Adipocyte (in vitro differentiated cells): ENCODE data around the gene ADGB.
"Not testable (repeated sequence)": the region's sequence is repeated elsewhere in the genome, so short reads cannot be mapped to it uniquely, and the experiment has no call there.

ENCODE experiments used
- DNase-seq: peaks from one replicate; pipeline ENCODE4 v3.0.0-alpha.2; 2015; ENCODE audit warnings: low read depth
- H3K27me3 ChIP-seq: replicated peaks from 2 replicates; pipeline ENCODE4 v1.7.0; 2013; ENCODE audit warnings: mild to moderate bottlenecking, low read length, moderate library complexity; ENCODE audit not compliant: control insufficient read depth, insufficient read depth
- H3K36me3 ChIP-seq: 2 replicates; pipeline ENCODE4 v1.7.0; 2013; ENCODE audit warnings: low read length, mild to moderate bottlenecking, moderate library complexity; ENCODE audit not compliant: control insufficient read depth, insufficient read depth, severe bottlenecking
- H3K4me1 ChIP-seq: 2 replicates; pipeline ENCODE4 v1.7.0; 2013; ENCODE audit warnings: mild to moderate bottlenecking, low read length, moderate library complexity; ENCODE audit not compliant: control insufficient read depth, insufficient read depth
- H3K4me3 ChIP-seq: 2 replicates; pipeline ENCODE4 v1.7.0; 2013; ENCODE audit warnings: mild to moderate bottlenecking, low read length, moderate library complexity
- H3K9ac ChIP-seq: 2 replicates; pipeline ENCODE4 v1.7.0; 2013; ENCODE audit warnings: mild to moderate bottlenecking, low read length, moderate library complexity
- H3K9me3 ChIP-seq: 2 replicates; pipeline ENCODE4 v1.7.0; 2013; ENCODE audit warnings: mild to moderate bottlenecking, low read length, moderate library complexity; ENCODE audit not compliant: control insufficient read depth

Gene ADGB

GRCh38 chr6:146803167-146803566, 204.4 kb downstream of the ADGB start:
- peak overlapping the region; percentile 39 for H3K9ac ChIP-seq
- not testable (repeated sequence) for H3K4me1 ChIP-seq, H3K9me3 ChIP-seq, H3K27me3 ChIP-seq, H3K36me3 ChIP-seq, DNase-seq
- H3K4me3 ChIP-seq, result peak overlapping the region; percentile 23

- Histone ChIP-seq H3K4me1 (no peaks in the 10 kb centered on the region), H3K4me3 (peak overlapping the region; percentile 23), H3K9ac (peak overlapping the region; percentile 39), H3K27me3 (no peaks in the 10 kb centered on the region), H3K36me3 (no peaks in the 10 kb centered on the region), H3K9me3 (no peaks in the 10 kb centered on the region)
- peak; percentile 24 for DNase-seq
Observed at GRCh38 chr6:146803601-146804000, 204.8 kb downstream of the ADGB start.

- DNase-seq, result no peak
- H3K9me3 ChIP-seq, result no peaks in the 10 kb centered on the region
- no peak overlapping the region for H3K4me3 ChIP-seq
- no peaks in the 10 kb centered on the region for H3K27me3 ChIP-seq
- no peak overlapping the region for H3K9ac ChIP-seq
- no peaks in the 10 kb centered on the region for H3K4me1 ChIP-seq
- no peaks in the 10 kb centered on the region for H3K36me3 ChIP-seq
Observed at GRCh38 chr6:146805546-146806325, 207.0 kb downstream of the ADGB start.

- not testable (repeated sequence) for DNase-seq, H3K9ac ChIP-seq, H3K9me3 ChIP-seq
Observed at GRCh38 chr6:146809014-146809413, 210.2 kb downstream of the ADGB start.

GRCh38 chr6:146812811-146813321, 214.1 kb downstream of the ADGB start:
- H3K4me1 ChIP-seq, H3K9me3 ChIP-seq, DNase-seq, H3K27me3 ChIP-seq, H3K36me3 ChIP-seq, H3K9ac ChIP-seq, H3K4me3 ChIP-seq: not testable (repeated sequence)

More at GRCh38 chr6:146809014-146809413, 210.2 kb downstream of the ADGB start:
- not testable (repeated sequence) for H3K36me3 ChIP-seq, H3K4me3 ChIP-seq, H3K4me1 ChIP-seq, H3K27me3 ChIP-seq

- H3K9me3 ChIP-seq, result no peaks in the 10 kb centered on the region
- DNase-seq, result no peak
- H3K4me1 ChIP-seq, result peaks cover 9% of the 10 kb centered on the region
- no peak overlapping the region for H3K9ac ChIP-seq
- H3K4me3 ChIP-seq, result no peak overlapping the region
- no peaks in the 10 kb centered on the region for H3K36me3 ChIP-seq
- H3K27me3 ChIP-seq, result no peaks in the 10 kb centered on the region
Observed at GRCh38 chr6:146813554-146813953, 214.8 kb downstream of the ADGB start.

- Histone ChIP-seq H3K36me3 (no peaks in the 10 kb centered on the region), H3K27me3 (no peaks in the 10 kb centered on the region), H3K4me1 (peaks cover 9% of the 10 kb centered on the region), H3K9ac (no peak overlapping the region), H3K4me3 (no peak overlapping the region), H3K9me3 (no peaks in the 10 kb centered on the region)
- no peak for DNase-seq
Observed at GRCh38 chr6:146814148-146814750, 215.5 kb downstream of the ADGB start.

- not testable (repeated sequence) for H3K27me3 ChIP-seq, H3K9ac ChIP-seq, H3K9me3 ChIP-seq, H3K4me1 ChIP-seq, H3K4me3 ChIP-seq, DNase-seq, H3K36me3 ChIP-seq
Observed at GRCh38 chr6:146815511-146816462, 217.0 kb downstream of the ADGB start.

GRCh38 chr6:146819596-146820320, 221.0 kb downstream of the ADGB start:
- DNase-seq, result no peak
- H3K9me3 ChIP-seq, result no peaks in the 10 kb centered on the region
- no peak overlapping the region for H3K9ac ChIP-seq
- H3K4me3 ChIP-seq, result no peak overlapping the region
- no peaks in the 10 kb centered on the region for H3K36me3 ChIP-seq
- no peaks in the 10 kb centered on the region for H3K27me3 ChIP-seq
- no peaks in the 10 kb centered on the region for H3K4me1 ChIP-seq

GRCh38 chr6:146827216-146827928, 228.6 kb downstream of the ADGB start:
- Histone ChIP-seq H3K9me3 (no peaks in the 10 kb centered on the region), H3K4me1 (peaks cover 3% of the 10 kb centered on the region), H3K27me3 (no peaks in the 10 kb centered on the region), H3K4me3 (no peak overlapping the region), H3K9ac (no peak overlapping the region), H3K36me3 (no peaks in the 10 kb centered on the region)
- DNase-seq, result no peak
